GF-D8 (cell line): ENCODE results near the gene KCNIP4.
A peak's percentile ranks its signal among the peaks of the same experiment; 100 is the strongest.

Experiments
- DNase-seq: peaks from one replicate; lab custom pipeline; 2025; lab: John Stamatoyannopoulos, UW

Gene KCNIP4

DNA sequence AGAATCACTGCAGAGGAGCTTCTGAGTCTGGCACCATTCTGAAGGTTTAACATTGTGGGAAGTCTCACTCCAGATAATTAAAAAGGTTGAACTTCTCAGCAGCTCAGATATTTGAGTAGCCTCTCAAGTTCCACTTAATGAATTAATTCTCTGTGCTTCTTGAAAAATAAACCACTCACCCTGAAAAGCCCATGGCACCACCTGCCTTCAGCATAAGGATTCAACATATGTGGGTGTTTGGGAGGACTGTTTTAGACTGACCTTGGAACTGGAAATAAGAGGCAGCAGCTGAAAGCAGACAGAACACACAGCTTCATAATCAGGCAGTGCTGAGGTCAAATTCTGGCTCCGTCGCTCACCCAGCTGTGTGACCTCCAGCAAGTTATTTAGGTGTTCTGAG, 100.6 kb downstream of the KCNIP4 start:
- no peak for DNase-seq

DNA sequence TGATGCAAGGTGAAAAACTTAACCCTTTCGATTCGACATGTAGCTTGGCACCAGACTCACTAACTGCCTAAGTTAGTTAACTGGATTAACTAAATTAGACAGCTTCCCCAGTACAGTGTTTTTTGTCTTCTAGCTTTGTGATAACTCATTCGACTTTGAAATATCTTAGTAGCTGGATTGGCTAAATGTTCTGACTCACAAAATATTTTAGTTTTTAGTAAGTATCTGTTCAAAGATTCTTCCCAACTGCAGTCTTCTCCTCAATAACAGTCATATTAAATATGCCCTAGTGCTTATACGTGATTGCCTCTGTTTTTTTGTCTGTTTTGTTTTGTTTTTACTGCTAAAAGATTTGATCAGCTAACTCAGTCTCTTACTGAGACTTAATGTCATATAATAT, 102.9 kb downstream of the KCNIP4 start:
- DNase-seq = no peak

DNA sequence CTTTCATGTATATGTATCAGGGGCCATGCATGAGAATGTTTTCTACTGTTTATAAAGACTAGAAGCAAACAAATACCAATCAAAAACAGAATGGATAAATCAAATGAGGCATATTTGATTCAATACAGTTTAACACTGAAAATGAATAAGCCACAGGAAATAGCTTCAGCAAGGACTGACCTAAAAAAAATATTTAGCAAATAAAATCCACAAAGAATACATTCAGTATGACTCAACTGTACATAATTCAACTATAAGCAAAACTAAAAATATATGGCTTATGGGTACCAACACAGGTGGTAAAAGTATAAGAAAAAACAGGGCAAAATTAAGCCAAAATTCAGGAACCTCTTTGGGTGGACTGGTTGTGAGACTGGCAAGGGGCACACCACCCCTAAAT, 112.9 kb downstream of the KCNIP4 start:
- DNase-seq = no peak

DNA sequence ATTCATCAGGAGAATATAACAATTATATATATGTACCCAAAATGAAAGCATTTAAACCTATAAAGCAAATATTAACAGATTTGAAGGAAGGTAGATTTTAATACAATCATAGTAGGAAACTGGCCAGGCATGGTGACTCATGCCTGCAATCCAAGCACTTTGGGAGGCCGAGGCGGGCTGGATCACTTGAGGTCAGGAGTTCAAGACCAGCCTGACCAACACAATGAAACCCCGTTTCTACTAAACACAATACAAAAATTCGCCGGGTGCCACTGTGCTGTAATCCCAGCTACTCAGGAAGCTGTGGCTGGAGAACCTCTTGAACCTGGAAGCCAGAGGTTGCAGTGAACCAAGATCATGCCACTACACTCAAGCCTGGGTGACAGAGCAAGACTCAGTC, 118.3 kb downstream of the KCNIP4 start:
- DNase-seq = no peak

DNA sequence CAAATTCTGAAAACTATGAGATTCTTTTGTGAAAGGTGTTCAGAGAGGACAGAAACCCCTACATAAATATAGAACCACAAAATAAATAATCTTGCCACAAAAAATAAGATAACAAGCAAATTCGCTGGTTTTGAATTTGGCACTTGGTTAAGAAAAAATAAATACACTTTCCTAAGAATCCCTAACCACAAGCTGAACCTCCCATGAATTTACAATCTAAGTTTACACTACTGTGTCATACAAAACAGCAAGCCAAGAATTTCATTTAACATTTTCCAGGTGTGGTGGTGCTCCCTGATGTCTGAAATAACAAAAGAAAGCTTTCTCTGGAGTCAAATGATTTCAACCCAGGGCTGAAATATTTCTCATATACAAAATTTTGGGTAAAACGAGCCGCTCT, 121.0 kb downstream of the KCNIP4 start:
- DNase-seq = no peak

DNA sequence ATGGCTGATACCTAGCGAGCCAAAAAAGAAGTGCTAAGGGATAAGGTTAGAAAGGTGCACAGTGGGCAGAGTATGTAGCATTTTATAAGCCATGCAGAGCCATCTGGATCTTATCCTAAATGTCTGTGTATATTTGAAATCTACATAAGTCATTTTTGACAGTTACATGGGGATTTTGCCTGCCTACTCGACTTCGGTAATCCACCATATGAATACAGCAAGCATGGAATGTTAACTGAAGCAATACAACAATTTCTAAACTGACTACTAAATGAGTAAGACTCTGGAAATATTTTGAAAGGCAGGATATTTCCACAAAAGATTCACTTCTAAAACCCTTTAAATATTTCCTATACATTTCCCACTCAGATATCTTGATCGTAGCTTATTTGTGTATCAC, 122.5 kb downstream of the KCNIP4 start:
- DNase-seq = no peak

DNA sequence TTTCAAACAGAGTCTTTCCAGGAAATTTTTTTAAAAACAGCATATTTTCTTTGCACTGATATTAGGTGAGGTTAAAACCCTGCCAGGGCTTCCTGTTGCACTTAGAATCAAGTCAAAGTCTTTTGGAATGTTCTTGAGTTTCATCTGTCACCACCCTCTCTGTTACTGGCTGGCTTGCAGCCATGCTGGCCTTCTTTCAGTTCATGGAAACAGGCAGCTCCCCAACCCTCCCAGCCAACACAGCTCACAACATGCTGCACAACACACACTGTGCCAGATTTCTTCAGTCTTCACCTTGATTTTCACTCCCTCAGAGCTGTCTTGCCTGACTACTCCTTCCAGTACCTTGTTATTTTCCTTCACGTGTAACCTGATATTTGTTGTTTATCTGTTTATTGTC, 129.5 kb downstream of the KCNIP4 start:
- no peak for DNase-seq

DNA sequence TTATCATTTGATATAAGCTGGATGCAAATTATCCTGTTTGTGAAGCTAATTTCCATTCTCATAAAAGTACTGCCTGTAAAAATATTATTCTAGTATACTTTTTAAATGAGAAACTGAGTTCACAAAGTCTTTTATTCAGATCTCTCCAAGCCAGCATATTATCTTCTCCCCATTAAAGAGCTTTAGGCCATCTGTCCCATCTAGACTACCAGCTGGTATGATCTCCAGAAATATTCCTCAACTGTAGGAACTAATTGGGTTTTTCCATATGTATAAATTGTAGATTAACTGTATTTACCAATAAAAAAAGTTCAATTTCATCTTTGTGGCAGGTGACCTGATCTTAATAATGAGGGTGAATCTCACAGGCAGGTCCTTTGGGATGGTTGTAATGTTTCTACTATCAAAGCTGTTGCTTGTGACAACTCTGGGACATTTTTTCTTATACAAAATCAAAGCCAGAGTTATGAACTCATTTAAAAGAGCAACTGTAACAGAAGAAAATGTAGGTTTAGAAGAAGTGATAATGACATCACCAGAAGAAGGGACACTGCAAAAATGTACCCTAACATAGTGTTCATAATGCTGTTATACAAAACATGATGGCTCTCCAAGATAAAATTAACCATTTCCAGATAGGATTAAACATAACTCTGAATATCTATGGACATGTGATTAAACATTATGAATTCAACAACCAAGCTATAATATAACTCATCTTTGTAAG, 132.8 kb downstream of the KCNIP4 start:
- no peak for DNase-seq

DNA sequence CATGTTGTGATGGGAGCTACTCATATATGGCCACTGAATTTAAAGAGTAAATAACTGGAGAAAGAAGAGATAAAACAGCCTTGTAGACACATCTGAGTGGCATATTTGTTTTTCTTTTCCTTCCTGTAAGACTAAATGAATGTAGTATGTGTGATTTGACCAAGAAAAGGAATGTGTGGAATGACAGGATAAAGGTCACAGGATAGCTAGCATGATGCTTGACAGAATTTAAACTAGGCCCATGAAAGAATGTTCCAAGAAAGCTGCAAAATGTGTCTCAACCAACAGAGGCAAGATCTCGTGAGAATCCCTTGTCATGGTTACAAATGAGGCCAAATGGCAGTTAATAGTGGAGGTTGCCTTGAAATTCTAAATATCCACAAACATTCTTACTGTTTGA, 137.0 kb downstream of the KCNIP4 start:
- no peak for DNase-seq

DNA sequence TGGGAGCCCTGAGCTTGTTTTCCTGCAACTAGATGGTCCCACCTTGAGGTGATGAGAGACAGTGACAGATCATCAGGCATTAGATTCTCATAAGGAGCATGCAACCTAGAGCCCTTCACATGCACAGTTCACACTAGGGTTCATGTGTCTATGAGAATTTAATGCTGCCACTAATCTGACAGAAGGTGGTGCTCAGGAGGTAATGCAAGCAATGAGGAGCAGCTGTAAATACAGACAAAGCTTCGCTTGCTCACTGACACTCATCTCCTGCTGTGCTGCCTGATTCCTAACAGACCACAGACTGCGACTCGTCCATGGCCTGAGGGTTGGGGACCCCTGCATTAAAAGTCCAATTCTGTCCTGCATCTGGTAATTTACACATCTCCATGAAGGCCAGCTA, 141.6 kb downstream of the KCNIP4 start:
- no peak for DNase-seq

DNA sequence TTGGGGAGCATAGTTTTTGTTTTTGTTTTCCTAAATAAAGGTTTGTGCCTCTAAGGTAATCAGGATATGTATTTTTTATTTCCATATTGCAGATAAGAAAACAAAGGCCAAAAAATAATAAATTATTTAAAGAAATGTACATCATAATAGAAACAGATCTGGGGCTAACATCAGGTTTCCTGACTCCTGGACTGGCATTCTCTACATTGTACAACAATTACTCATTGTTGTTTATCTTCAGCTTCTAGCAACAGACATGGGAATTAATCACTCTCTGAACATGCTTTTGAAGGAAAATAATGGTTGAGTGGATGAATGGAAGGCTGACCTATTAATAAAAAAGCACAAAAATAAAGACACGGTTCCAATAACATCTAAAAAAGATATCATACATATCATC, 146.2 kb downstream of the KCNIP4 start:
- DNase-seq = no peak

DNA sequence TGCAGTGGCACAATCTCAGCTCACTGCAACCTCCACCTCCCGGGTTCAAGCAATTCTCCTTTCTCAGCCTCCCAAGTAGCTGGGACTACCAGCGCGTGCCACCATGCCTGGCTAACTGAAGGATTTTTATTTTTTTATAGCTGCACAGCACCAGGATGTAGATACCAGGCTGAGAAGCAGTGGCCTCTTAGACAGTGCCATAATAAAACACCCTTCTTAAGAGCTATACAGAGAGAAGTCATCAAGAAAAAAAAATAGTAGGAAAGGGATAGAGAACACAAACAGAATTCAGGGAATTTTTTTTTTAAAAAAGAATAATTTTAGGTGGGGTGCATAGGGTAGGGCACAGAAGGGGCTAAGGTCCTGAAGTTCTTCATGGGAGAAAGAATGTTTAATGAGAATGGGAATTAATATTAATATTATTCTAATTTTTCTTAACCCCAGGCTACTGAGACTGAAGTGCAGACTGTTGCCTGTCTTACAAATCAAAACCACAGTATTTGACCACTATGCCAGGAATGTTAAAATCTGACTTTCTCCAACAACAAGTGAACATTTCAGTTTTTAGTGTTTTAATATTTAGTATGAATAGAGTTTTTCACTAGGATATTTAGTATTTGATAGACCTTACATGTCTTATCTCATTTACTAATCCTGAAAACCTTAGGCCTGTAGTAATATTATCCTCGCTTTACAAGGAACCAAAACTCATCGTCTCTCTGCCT, 146.7 kb downstream of the KCNIP4 start:
- DNase-seq = no peak

DNA sequence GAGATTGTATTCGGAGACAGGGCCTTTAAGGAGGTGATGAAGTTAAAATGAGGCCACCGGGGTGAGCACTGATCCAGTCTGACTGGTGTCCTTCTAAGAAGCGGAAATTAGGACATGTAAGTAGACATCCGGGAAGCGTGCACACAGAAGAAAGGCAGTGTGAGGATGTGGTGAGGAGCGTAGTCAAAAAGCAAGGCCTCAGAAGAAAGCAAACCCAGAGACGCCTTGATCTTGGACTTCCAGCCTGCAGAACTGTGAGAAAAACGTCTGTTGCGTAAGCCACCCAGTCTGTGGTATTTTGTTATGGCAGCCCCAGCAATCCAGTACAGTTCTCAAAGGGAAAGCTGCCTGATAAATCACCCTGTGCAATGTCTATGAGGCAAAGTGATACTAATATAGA, 153.5 kb downstream of the KCNIP4 start:
- DNase-seq = no peak

DNA sequence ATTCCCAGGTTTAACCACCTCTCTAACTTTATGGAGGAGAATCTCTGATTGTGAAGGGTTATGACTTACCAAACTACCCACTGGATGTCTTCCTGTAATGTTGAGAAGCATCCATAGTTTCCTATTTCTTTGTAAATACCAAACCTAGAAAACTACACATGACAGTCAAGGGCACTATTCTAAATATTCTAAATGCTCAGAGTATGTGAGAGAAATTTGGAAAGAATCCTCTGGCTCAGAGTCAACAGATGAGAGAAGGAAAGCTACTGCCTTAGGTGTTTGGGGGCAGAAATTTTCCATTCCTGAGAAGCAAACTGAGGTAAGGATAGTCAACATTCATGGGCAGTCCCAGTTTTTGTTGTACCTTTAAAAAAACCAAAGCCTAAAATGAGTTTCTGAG, 155.8 kb downstream of the KCNIP4 start:
- no peak for DNase-seq

DNA sequence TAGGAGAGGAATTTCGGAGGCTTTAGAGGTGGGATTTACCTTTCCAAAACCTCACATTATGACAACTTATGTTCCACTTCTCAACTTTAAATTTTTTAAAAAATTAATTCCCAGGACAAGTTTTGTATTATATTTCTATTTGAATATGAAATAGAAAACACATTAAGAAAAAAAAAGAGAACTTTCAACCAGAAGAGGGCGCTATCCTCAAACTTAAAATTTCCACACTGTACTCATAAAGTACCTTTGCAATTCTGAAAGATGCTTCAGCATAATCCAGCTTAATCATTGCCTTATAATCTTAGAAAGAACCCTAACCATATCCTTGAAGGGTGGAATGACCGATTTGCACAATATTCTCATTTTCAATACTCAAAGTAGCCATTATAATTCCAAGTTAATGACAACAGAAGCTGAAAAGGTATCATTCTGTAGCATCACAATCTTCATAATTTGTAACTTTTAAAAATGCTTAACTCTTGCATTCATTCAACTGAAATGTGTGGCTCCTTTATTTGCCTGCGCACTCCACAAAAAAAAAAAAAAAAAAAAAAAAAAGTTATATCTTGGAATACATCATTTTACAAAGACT, 158.0 kb downstream of the KCNIP4 start:
- no peak for DNase-seq

DNA sequence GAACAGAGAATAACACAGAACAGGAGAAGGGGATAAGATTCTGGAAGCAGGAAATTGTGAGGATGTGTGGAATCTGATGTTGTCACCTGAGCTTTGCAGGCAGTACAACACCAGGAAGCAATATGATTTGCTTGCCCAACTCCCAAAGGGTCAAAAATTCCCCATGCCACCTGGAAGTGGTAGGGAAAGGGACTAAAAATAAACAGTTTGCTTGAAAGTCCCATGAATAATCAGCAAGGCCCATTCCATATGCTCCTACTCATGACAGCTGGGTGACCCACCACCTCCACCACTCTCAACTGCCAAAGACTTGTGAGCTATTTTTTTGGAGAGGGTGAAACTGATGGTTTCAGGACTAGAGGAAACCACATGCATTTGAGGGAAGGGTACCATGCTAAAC, 168.4 kb downstream of the KCNIP4 start:
- DNase-seq = no peak

DNA sequence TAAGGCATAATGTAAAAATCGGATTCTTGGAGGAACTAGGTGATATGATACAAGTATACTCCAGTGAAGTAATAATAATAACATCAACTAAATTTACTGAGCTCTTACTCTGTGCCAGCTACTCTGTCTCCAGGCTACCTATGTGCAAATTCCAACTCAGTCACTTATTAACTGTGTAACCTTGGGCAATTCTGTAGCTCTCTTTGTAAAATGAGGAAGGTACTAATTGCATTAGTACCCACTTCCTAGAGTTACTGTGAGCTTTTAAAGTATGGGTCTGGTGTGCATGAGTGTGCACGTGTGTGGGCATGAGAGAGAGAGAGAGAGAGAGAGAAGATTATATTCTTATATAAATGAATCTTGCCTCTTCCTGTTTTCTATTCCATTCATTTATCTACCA, 169.9 kb downstream of the KCNIP4 start:
- no peak for DNase-seq

DNA sequence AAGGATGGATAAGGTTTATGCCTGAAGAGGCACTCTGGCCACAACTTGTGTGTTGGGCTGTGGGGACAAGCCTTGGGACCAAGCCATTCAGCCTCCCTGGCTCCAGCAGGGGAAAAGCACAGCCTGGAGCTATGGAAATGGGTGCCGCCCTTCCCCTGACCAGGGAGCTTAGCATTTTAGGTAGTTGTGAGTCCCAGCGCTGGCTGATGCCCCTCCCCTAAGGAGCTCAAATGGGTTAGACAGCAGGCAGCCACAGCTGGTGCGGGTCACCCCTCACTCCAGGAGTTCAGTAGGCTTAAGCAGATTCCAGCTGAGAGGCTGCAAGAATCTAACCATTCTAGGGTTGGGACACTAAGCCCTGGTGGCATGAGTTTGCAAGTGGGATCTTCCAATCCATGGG, 172.9 kb downstream of the KCNIP4 start:
- DNase-seq = no peak

DNA sequence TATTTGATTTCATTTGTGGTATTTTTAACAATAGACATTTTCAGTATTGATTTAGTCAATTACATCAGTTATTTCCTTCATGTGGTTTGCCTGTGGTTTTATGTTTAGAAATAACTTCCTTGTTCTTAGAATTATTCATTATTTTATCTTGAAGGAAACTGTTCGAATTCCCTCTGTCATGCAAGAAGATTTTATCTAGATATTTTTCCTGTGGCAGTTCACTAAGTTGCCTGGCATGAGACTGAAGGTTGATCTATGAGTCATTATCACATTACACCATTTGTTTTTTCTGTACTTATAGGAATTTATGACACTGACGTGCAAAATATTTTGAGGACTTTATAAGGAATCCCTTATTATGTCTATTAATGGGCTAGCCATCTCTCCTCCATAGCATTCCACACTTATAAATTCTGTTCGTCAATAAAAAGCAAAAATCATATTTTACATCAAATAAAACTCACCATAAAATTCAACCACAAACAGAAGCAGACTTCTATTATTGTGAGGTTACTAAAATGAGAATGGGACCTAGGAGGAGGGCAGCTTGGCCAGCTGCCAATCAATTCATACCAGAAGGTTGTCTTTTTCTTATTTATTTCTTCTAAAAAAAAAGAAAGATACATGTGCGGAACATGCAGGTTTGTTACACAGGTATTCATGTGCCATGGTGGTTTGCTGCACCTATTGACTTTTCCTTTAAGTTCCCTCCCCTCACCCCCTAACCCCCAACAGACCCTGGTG, 179.0 kb downstream of the KCNIP4 start:
- DNase-seq = peak; percentile 69

DNA sequence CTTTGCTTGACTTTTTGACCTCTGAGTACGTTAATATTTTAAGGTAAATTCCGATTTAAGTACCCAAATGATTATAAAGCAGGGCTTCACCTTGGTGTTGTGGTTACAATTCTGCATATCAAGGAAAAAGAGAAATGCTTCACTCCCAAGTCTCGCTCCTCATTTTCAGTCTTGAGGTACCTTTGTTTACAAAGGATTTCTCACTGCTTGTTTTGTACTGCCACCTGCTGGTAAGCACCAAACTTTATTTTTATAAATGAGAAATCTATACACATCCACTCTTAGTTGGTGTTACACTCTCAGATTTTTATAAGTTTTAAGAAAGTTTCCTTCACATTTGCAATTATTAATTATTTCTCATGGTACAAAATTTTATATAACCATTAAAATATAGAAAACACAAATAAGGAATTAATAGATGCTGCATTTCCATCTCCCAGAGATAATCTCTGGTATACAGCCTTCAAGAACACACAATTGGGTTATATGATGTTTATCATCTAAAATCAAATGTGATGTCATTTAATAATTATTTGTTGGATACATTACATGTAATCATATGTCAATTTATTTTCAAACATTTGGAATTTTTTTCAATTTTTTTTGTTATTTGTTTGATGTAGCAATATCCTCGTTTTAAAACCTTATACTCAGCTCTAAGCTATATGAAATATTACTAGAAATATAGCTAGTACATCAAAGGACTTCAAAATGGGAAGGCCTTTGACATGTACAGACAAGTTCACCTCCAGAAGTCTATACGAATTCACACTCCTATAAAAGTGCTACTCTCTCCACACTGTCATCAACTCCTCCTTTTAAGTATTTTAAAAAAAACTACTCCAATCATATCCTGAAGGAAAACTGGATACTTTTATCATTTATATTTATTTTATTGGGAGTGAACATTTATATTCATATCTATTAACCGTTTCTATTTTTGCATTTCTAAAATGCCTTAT, 179.9 kb downstream of the KCNIP4 start:
- DNase-seq = peak; percentile 5

DNA sequence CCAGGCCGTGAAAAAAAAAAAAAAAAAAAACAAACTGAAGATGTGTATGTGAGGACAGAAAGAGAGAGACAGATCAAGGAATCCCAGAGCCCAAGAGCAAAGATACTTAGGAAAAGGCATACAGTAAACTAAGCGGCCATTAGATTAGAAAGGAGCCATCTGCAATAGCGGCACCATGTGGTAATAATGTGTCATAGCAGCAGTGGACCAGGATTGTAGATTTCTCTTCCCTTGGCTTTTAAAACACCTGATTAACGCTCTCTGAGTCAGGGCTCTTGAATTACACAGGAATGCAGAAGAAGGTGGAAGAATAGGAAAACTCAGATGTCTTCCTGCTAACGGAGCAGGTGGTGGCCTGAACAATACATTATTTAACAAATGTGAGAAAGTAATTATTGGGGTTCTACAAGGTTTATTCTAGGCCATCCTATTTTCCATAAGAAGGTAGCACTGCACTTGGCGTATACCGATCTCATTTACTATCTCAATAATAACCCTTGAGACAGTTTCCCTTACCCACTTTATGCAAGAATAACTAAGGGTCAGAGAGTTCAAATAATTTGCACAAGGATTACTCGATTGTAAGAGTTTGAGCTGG, 182.7 kb downstream of the KCNIP4 start:
- no peak for DNase-seq
